WTC11 (cell line): ENCODE measurements around the gene RNF150. TPM values are rescaled to one million over a fixed set of nuclear protein-coding genes. Genes with fewer than 3 reads are reported as not detected.

Experiments used
- ATAC-seq: fragments of 200-7000 bp; cut with Tn5 transposase; 2 replicates; pipeline ENCODE4 v1.10.0; 2021; ENCODE audit warnings: mild to moderate bottlenecking, moderate library complexity
- CTCF ChIA-PET: fragments of 300-600 bp; sonication (Branson Sonifier 250); formaldehyde crosslinking; loops from one replicate; lab custom pipeline; 2021; ENCODE audit warnings: antibody characterized with exemption; lab: Charles Lee
- POLR2A ChIA-PET: fragments of 350-600 bp; sonication (Branson Sonifier 250); formaldehyde crosslinking; loops from one replicate; lab custom pipeline; 2021; ENCODE audit warnings: antibody characterized with exemption; lab: Charles Lee
- DNase-seq: peaks from one replicate; pipeline ENCODE4 v3.0.0; 2021; ENCODE audit warnings: low spot score
- H3K27ac Mint-ChIP-seq: 2 replicates; pipeline ENCODE4 v1.8.0; 2021; ENCODE audit warnings: mixed read lengths
- H3K27me3 Mint-ChIP-seq: 2 replicates; pipeline ENCODE4 v1.8.0; 2021; ENCODE audit warnings: low read depth, mild to moderate bottlenecking, moderate library complexity, mixed read lengths
- H3K36me3 Mint-ChIP-seq: 2 replicates; pipeline ENCODE4 v1.8.0; 2021; ENCODE audit warnings: mixed read lengths
- H3K4me1 Mint-ChIP-seq: 2 replicates; pipeline ENCODE4 v1.8.0; 2022; ENCODE audit warnings: mixed read lengths
- H3K4me3 Mint-ChIP-seq: 2 replicates; pipeline ENCODE4 v1.8.0; 2021; ENCODE audit warnings: mild to moderate bottlenecking, moderate library complexity, mixed read lengths
- H3K9me3 Mint-ChIP-seq: 2 replicates; pipeline ENCODE4 v1.8.0; 2021; ENCODE audit warnings: mixed read lengths
- ATF2 ChIP-seq: sonication (generic); formaldehyde crosslinking; IDR thresholded peaks from 2 replicates; pipeline ENCODE4 v1.8.1; 2022; ENCODE audit warnings: low read depth, missing genetic modification reagents, borderline replicate concordance
- ATF3 ChIP-seq: sonication (generic); formaldehyde crosslinking; conservative IDR thresholded peaks from 2 replicates; pipeline ENCODE4 v1.8.1; 2022; ENCODE audit warnings: mild to moderate bottlenecking, missing genetic modification reagents
- CDX4 ChIP-seq: fragments of 250-450 bp; sonication (Bioruptor Pico); IDR thresholded peaks from 2 replicates; pipeline ENCODE4 v1.9.0; 2021; ENCODE audit warnings: moderate library complexity, mild to moderate bottlenecking, inconsistent platforms, borderline replicate concordance
- CREM ChIP-seq: sonication (generic); formaldehyde crosslinking; IDR thresholded peaks from 2 replicates; pipeline ENCODE4 v1.8.1; 2022; ENCODE audit warnings: mild to moderate bottlenecking, missing genetic modification reagents, moderate library complexity
- E2F1 ChIP-seq: sonication (generic); formaldehyde crosslinking; IDR thresholded peaks from 2 replicates; pipeline ENCODE4 v1.8.0; 2022; ENCODE audit warnings: mild to moderate bottlenecking, missing genetic modification reagents
- E2F4 ChIP-seq: sonication (generic); formaldehyde crosslinking; IDR thresholded peaks from 2 replicates; pipeline ENCODE4 v1.8.1; 2022; ENCODE audit warnings: low read depth, mild to moderate bottlenecking, moderate library complexity, missing genetic modification reagents, borderline replicate concordance
- FOXJ3 ChIP-seq: sonication (generic); formaldehyde crosslinking; IDR thresholded peaks from 2 replicates; pipeline ENCODE4 v1.9.0; 2021; ENCODE audit warnings: missing genetic modification reagents, mild to moderate bottlenecking, borderline replicate concordance
- GTF2I ChIP-seq: fragments of 250-450 bp; sonication (Bioruptor Pico); conservative IDR thresholded peaks from 2 replicates; pipeline ENCODE4 v1.4.0; 2021; ENCODE audit warnings: mild to moderate bottlenecking
- HMGA2 ChIP-seq: fragments of 250-450 bp; sonication (Bioruptor Pico); IDR thresholded peaks from 2 replicates; pipeline ENCODE4 v1.4.0; 2021; ENCODE audit warnings: mild to moderate bottlenecking, moderate library complexity
- MXD4 ChIP-seq: fragments of 250-450 bp; sonication (Bioruptor Pico); IDR thresholded peaks from 2 replicates; pipeline ENCODE4 v1.8.0; 2021; ENCODE audit warnings: mild to moderate bottlenecking, moderate library complexity, borderline replicate concordance
- NFATC4 ChIP-seq: fragments of 250-450 bp; sonication (Bioruptor Pico); IDR thresholded peaks from 2 replicates; pipeline ENCODE4 v1.9.0; 2021; ENCODE audit warnings: mild to moderate bottlenecking
- PRDM15 ChIP-seq: sonication (generic); formaldehyde crosslinking; IDR thresholded peaks from 2 replicates; pipeline ENCODE4 v1.8.0; 2022; ENCODE audit warnings: missing genetic modification reagents
- RELA ChIP-seq: sonication (generic); formaldehyde crosslinking; IDR thresholded peaks from 2 replicates; pipeline ENCODE4 v1.8.1; 2022; ENCODE audit warnings: missing genetic modification reagents, mild to moderate bottlenecking, borderline replicate concordance
- SOX15 ChIP-seq: fragments of 250-450 bp; sonication (Bioruptor Pico); IDR thresholded peaks from 2 replicates; pipeline ENCODE4 v1.9.0; 2021; ENCODE audit warnings: mild to moderate bottlenecking
- TCF7 ChIP-seq: sonication (generic); formaldehyde crosslinking; IDR thresholded peaks from 2 replicates; pipeline ENCODE4 v1.8.0; 2022; ENCODE audit warnings: mild to moderate bottlenecking, low read depth, missing genetic modification reagents, moderate library complexity
- TEAD1 ChIP-seq: sonication (generic); formaldehyde crosslinking; IDR thresholded peaks from 2 replicates; pipeline ENCODE4 v1.8.0; 2022; ENCODE audit warnings: mild to moderate bottlenecking, missing genetic modification reagents
- TEAD4 ChIP-seq: sonication (generic); formaldehyde crosslinking; IDR thresholded peaks from 2 replicates; pipeline ENCODE4 v1.8.0; 2022; ENCODE audit warnings: mild to moderate bottlenecking, missing genetic modification reagents
- USF2 ChIP-seq: sonication (generic); formaldehyde crosslinking; IDR thresholded peaks from 2 replicates; pipeline ENCODE4 v1.8.1; 2023; ENCODE audit warnings: mild to moderate bottlenecking, missing genetic modification reagents, moderate library complexity
- ZBTB21 ChIP-seq: sonication (generic); formaldehyde crosslinking; IDR thresholded peaks from 2 replicates; pipeline ENCODE4 v1.8.1; 2023; ENCODE audit warnings: mild to moderate bottlenecking, missing genetic modification reagents, borderline replicate concordance
- ZNF281 ChIP-seq: sonication (generic); formaldehyde crosslinking; IDR thresholded peaks from 2 replicates; pipeline ENCODE4 v1.8.0; 2023; ENCODE audit warnings: mild to moderate bottlenecking, missing genetic modification reagents
- total RNA-seq: library from RNA; stranded (reverse); gene quantifications from 3 replicates; pipeline ENCODE4 v1.2.3, GENCODE V29; 2021

The RNF150 gene
- total RNA-seq, 1 experiment from 2014 or later, result 5.9 TPM

- TF ChIP-seq ZBTB21 (no peak), SOX15 (CRISPR knock-in tag) (no peak), CREM (CRISPR knock-in tag) (no peak), ATF2 (CRISPR knock-in tag) (no peak), FOXJ3 (CRISPR knock-in tag) (no peak), TEAD4 (CRISPR knock-in tag) (no peak), MXD4 (CRISPR knock-in tag) (no peak), TCF7 (CRISPR knock-in tag) (no peak), E2F4 (CRISPR knock-in tag) (no peak), ATF3 (CRISPR knock-in tag) (no peak), NFATC4 (CRISPR knock-in tag) (no peak), CDX4 (CRISPR knock-in tag) (no peak), HMGA2 (CRISPR knock-in tag) (no peak), RELA (no peak), USF2 (CRISPR knock-in tag) (no peak), GTF2I (no peak), ZNF281 (CRISPR knock-in tag) (no peak), E2F1 (no peak)
- Mint-ChIP-seq H3K27me3 (no peaks in the 10 kb centered on the region), H3K4me3 (no peak overlapping the region), H3K4me1 (no peaks in the 10 kb centered on the region), H3K27ac (no peak overlapping the region), H3K36me3 (no peaks in the 10 kb centered on the region), H3K9me3 (no peaks in the 10 kb centered on the region)
- ATAC-seq, result no peak
- POLR2A ChIA-PET, result no interaction called here
- CTCF ChIA-PET, result no interaction called here
- no peak for DNase-seq
Measured at GRCh38 chr4:140937866-140938265, 195.4 kb downstream of the RNF150 start.

- Mint-ChIP-seq H3K27me3 (no peaks in the 10 kb centered on the region), H3K4me1 (no peaks in the 10 kb centered on the region), H3K4me3 (no peak overlapping the region), H3K9me3 (no peaks in the 10 kb centered on the region), H3K36me3 (no peaks in the 10 kb centered on the region), H3K27ac (no peak overlapping the region)
- POLR2A ChIA-PET, result no interaction called here
- DNase-seq (no peak), ATAC-seq (no peak)
- CTCF ChIA-PET, result no interaction called here
- no peak for TF ChIP-seq TEAD1 (CRISPR knock-in tag)
- TF ChIP-seq PRDM15 (CRISPR knock-in tag), result no peak
- no peak for TF ChIP-seq ZNF281 (CRISPR knock-in tag)
Measured at GRCh38 chr4:140935254-140935653, 198.0 kb downstream of the RNF150 start.
